SK-N-SH treated with all-trans-retinoic acid at 6 μM for 48 hours (cell line): Measurements from ENCODE around the gene DGKH.

Experiments used
- ATAC-seq: fragments of 200-7000 bp; cut with Tn5 transposase; 3 replicates; pipeline ENCODE4 v1.9.1; 2020; ENCODE audit warnings: mild to moderate bottlenecking, moderate library complexity
- ARNTL ChIP-seq: fragments of 450-650 bp; formaldehyde crosslinking; IDR thresholded peaks from 2 replicates; pipeline ENCODE4 v1.5.0; 2020; ENCODE audit warnings: low read depth, mild to moderate bottlenecking, moderate library complexity, borderline replicate concordance
- BACH2 ChIP-seq: fragments of 250-450 bp; sonication (Bioruptor Pico); IDR thresholded peaks from 2 replicates; pipeline ENCODE4 v1.9.0; 2021; ENCODE audit warnings: mild to moderate bottlenecking, borderline replicate concordance
- CSDC2 ChIP-seq: fragments of 250-450 bp; sonication (Bioruptor Pico); IDR thresholded peaks from 2 replicates; pipeline ENCODE4 v1.5.0; 2020; ENCODE audit warnings: mild to moderate bottlenecking, moderate library complexity
- ESRRG ChIP-seq: fragments of 250-450 bp; sonication (Bioruptor Pico); IDR thresholded peaks from 2 replicates; pipeline ENCODE4 v1.6.1; 2021; ENCODE audit warnings: mild to moderate bottlenecking
- GLIS3 ChIP-seq: fragments of 250-450 bp; sonication (Bioruptor Pico); IDR thresholded peaks from 2 replicates; pipeline ENCODE4 v1.5.0; 2020; ENCODE audit warnings: mild to moderate bottlenecking, moderate library complexity
- ISL1 ChIP-seq: fragments of 250-450 bp; sonication (Bioruptor Pico); IDR thresholded peaks from 2 replicates; pipeline ENCODE4 v2.1.2; 2022; ENCODE audit warnings: mild to moderate bottlenecking, moderate library complexity
- OSR1 ChIP-seq: fragments of 250-450 bp; sonication (Bioruptor Pico); IDR thresholded peaks from 2 replicates; pipeline ENCODE4 v1.8.0; 2022; ENCODE audit warnings: moderate library complexity, mild to moderate bottlenecking, inconsistent platforms
- PPARA ChIP-seq: fragments of 250-450 bp; sonication (Bioruptor Pico); IDR thresholded peaks from 2 replicates; pipeline ENCODE4 v1.5.0; 2020; ENCODE audit warnings: mild to moderate bottlenecking, borderline replicate concordance
- RARB ChIP-seq: fragments of 250-450 bp; sonication (Bioruptor Pico); IDR thresholded peaks from 2 replicates; pipeline ENCODE4 v1.8.0; 2021; ENCODE audit warnings: mild to moderate bottlenecking, moderate library complexity
- SNAI2 ChIP-seq: fragments of 250-450 bp; sonication (Bioruptor Pico); IDR thresholded peaks from 2 replicates; pipeline ENCODE4 v1.5.0; 2020; ENCODE audit warnings: mild to moderate bottlenecking, moderate library complexity
- TOX ChIP-seq: fragments of 250-450 bp; sonication (Bioruptor Pico); IDR thresholded peaks from 2 replicates; pipeline ENCODE4 v1.8.0; 2021; ENCODE audit warnings: mild to moderate bottlenecking, moderate library complexity, borderline replicate concordance
- ZC3H10 ChIP-seq: fragments of 250-450 bp; sonication (Bioruptor Pico); IDR thresholded peaks from 2 replicates; pipeline ENCODE4 v1.5.1; 2021; ENCODE audit warnings: mild to moderate bottlenecking, moderate library complexity
- ZFP3 ChIP-seq: fragments of 250-450 bp; sonication (Bioruptor Pico); IDR thresholded peaks from 2 replicates; pipeline ENCODE4 v1.5.0; 2020; ENCODE audit warnings: mild to moderate bottlenecking, moderate library complexity
- ZFP30 ChIP-seq: fragments of 450-650 bp; formaldehyde crosslinking; IDR thresholded peaks from 2 replicates; pipeline ENCODE4 v1.5.0; 2022; ENCODE audit warnings: mild to moderate bottlenecking, moderate library complexity
- ZNF70 ChIP-seq: fragments of 450-650 bp; formaldehyde crosslinking; IDR thresholded peaks from 2 replicates; pipeline ENCODE4 v1.5.0; 2020; ENCODE audit warnings: mild to moderate bottlenecking, moderate library complexity
- ZNF8 ChIP-seq: fragments of 450-650 bp; formaldehyde crosslinking; IDR thresholded peaks from 2 replicates; pipeline ENCODE4 v1.5.0; 2020; ENCODE audit warnings: mild to moderate bottlenecking, moderate library complexity
- TF ChIP-seq, protein P1 (sequence below): fragments of 250-450 bp; sonication (Bioruptor Pico); IDR thresholded peaks from 2 replicates; pipeline ENCODE4 v1.8.0; 2021; ENCODE audit warnings: low read depth, mild to moderate bottlenecking, moderate library complexity, borderline replicate concordance
- TF ChIP-seq, protein P2 (sequence below): fragments of 250-450 bp; sonication (Bioruptor Pico); IDR thresholded peaks from 2 replicates; pipeline ENCODE4 v1.5.0; 2020; ENCODE audit warnings: mild to moderate bottlenecking, moderate library complexity
- TF ChIP-seq, protein P3 (sequence below): fragments of 250-450 bp; sonication (Bioruptor Pico); IDR thresholded peaks from 2 replicates; pipeline ENCODE4 v1.8.0; 2020; ENCODE audit warnings: mild to moderate bottlenecking, moderate library complexity, borderline replicate concordance
- TF ChIP-seq, protein P4 (sequence below): fragments of 250-450 bp; sonication (Bioruptor Pico); IDR thresholded peaks from 2 replicates; pipeline ENCODE4 v1.5.1; 2020; ENCODE audit warnings: low read depth, mild to moderate bottlenecking, moderate library complexity
- TF ChIP-seq, protein P5 (sequence below): fragments of 250-450 bp; sonication (Bioruptor Pico); IDR thresholded peaks from 2 replicates; pipeline ENCODE4 v1.5.1; 2021; ENCODE audit warnings: mild to moderate bottlenecking, moderate library complexity

The DGKH gene

DNA sequence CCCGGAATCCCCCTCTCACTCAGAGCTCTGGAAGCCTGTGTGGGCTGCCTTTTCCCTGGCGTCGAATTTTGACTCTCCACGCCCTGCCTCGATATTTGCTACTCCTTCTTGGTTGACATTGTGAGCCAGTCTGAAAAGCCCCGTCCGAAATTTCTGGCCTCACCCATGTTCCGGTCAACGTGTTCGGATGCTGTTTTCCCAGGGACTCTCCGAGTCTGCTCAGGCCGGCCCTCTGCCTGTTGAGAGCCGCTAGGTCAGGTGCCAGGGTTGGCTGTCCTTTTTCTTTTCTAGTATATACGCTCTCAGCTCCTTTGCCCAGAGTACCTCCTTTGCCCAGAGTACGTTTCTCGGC is 6.8 kb upstream of the DGKH start (continued):
- TF ChIP-seq ZNF8 (CRISPR knock-in tag) (no peak), ISL1 (no peak)

DNA sequence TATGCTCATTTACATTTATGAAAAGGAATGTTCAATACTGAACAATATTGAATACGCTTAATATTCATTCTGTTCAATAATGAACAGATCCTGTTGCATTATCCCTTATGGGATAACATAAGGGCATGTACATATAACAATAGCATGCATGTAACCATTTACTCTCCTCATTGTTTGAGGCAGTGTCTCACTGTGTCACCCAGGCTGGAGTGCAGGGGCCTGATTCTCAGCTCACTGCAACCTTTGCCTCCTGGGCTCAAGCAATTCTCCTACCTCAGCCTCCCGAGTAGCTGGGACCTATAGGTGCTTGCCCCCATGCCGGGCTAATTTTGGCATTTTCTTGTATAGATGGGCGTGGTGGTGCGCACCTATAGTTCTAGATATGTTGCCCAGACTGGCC is 4.8 kb upstream of the DGKH start:
- no peak for TF ChIP-seq ZC3H10 (CRISPR knock-in tag)
- ATAC-seq, result no peak

DNA sequence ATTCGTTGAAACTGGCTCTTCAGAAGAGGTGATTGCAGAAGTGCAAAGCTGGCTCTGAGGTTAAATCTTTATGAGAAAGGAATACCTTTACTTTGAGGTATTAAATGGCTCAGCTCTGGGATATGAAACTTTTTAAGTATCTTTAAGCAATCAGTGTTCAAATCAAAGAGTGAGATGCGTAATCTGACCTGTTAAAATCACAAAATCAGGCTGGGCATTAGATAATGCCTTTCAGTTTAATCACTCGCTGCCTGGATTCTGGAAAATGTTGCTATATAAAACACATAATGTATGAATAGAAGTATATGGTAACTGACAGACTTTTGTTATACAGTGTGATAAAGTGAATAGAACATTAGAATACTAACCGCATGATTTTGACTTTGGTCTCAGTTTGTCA is 2.0 kb upstream of the DGKH start:
- ATAC-seq, result no peak
- no peak for TF ChIP-seq PPARA (CRISPR knock-in tag)
- no peak for TF ChIP-seq OSR1 (CRISPR knock-in tag)
- TF ChIP-seq, protein P1, sequence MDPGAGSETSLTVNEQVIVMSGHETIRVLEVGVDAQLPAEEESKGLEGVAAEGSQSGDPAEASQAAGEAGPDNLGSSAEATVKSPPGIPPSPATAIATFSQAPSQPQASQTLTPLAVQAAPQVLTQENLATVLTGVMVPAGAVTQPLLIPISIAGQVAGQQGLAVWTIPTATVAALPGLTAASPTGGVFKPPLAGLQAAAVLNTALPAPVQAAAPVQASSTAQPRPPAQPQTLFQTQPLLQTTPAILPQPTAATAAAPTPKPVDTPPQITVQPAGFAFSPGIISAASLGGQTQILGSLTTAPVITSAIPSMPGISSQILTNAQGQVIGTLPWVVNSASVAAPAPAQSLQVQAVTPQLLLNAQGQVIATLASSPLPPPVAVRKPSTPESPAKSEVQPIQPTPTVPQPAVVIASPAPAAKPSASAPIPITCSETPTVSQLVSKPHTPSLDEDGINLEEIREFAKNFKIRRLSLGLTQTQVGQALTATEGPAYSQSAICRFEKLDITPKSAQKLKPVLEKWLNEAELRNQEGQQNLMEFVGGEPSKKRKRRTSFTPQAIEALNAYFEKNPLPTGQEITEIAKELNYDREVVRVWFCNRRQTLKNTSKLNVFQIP (CRISPR knock-in tag), result no peak
- TF ChIP-seq, protein P2, sequence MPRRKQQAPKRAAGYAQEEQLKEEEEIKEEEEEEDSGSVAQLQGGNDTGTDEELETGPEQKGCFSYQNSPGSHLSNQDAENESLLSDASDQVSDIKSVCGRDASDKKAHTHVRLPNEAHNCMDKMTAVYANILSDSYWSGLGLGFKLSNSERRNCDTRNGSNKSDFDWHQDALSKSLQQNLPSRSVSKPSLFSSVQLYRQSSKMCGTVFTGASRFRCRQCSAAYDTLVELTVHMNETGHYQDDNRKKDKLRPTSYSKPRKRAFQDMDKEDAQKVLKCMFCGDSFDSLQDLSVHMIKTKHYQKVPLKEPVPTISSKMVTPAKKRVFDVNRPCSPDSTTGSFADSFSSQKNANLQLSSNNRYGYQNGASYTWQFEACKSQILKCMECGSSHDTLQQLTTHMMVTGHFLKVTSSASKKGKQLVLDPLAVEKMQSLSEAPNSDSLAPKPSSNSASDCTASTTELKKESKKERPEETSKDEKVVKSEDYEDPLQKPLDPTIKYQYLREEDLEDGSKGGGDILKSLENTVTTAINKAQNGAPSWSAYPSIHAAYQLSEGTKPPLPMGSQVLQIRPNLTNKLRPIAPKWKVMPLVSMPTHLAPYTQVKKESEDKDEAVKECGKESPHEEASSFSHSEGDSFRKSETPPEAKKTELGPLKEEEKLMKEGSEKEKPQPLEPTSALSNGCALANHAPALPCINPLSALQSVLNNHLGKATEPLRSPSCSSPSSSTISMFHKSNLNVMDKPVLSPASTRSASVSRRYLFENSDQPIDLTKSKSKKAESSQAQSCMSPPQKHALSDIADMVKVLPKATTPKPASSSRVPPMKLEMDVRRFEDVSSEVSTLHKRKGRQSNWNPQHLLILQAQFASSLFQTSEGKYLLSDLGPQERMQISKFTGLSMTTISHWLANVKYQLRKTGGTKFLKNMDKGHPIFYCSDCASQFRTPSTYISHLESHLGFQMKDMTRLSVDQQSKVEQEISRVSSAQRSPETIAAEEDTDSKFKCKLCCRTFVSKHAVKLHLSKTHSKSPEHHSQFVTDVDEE (CRISPR knock-in tag), result no peak
- no peak for TF ChIP-seq ZFP30 (CRISPR knock-in tag)
- TF ChIP-seq TOX (CRISPR knock-in tag), result no peak
- no peak for TF ChIP-seq CSDC2 (CRISPR knock-in tag)
- no peak for TF ChIP-seq ZNF70 (CRISPR knock-in tag)
- TF ChIP-seq ARNTL (CRISPR knock-in tag), result no peak
- no peak for TF ChIP-seq SNAI2 (CRISPR knock-in tag)
- no peak for TF ChIP-seq ZNF8 (CRISPR knock-in tag)
- no peak for TF ChIP-seq ZFP3 (CRISPR knock-in tag)
- no peak for TF ChIP-seq RARB
- TF ChIP-seq BACH2 (CRISPR knock-in tag), result no peak
- TF ChIP-seq, protein P3, sequence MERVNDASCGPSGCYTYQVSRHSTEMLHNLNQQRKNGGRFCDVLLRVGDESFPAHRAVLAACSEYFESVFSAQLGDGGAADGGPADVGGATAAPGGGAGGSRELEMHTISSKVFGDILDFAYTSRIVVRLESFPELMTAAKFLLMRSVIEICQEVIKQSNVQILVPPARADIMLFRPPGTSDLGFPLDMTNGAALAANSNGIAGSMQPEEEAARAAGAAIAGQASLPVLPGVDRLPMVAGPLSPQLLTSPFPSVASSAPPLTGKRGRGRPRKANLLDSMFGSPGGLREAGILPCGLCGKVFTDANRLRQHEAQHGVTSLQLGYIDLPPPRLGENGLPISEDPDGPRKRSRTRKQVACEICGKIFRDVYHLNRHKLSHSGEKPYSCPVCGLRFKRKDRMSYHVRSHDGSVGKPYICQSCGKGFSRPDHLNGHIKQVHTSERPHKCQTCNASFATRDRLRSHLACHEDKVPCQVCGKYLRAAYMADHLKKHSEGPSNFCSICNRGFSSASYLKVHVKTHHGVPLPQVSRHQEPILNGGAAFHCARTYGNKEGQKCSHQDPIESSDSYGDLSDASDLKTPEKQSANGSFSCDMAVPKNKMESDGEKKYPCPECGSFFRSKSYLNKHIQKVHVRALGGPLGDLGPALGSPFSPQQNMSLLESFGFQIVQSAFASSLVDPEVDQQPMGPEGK (CRISPR knock-in tag), result no peak
- TF ChIP-seq GLIS3 (CRISPR knock-in tag), result no peak

DNA sequence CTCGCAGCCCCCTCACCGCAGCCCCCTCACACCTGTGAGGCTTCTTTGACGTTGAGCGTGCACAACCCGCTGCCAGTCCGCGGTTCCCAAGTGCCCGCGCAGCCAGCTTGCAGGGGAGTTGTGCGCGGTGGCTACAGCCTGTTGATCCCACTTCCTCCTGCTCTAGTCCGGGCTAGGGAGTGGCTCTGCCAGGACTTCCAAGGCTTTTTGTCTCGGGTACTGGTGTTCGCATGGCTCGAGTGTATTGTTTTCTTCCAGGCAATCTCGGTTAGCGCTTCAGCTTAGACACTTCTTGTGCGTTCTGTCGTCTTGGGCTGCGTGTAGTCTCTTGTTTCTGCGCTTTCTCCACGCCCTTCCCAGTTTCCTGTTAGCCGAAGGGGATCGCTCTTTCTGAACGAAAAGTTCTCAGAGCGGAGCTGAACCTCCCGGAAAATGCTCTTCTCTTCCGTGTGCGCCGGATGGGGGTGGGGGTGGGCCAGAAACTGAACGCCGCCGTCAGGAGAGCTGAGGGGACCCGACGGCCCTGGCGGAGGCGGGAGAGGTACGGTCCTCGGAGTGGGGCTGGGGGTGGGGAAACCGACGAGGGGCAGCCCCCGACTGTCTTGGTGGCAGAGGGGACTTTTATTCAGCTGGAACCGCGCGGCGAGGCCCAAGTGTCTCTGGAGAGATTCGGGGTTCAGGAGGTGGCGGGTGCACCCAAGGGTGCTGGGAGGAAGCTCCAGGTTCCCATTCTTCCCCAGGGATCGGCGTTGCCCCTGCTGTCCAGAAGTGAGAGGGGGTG is 697 bp upstream of the DGKH start:
- peak; percentile 63 for ATAC-seq
- TF ChIP-seq ISL1, result no peak
- TF ChIP-seq, protein P2 (CRISPR knock-in tag), result no peak
- TF ChIP-seq, protein P3 (CRISPR knock-in tag), result no peak
- TF ChIP-seq ZNF70 (CRISPR knock-in tag), result no peak
- no peak for TF ChIP-seq RARB
- TF ChIP-seq, protein P4, sequence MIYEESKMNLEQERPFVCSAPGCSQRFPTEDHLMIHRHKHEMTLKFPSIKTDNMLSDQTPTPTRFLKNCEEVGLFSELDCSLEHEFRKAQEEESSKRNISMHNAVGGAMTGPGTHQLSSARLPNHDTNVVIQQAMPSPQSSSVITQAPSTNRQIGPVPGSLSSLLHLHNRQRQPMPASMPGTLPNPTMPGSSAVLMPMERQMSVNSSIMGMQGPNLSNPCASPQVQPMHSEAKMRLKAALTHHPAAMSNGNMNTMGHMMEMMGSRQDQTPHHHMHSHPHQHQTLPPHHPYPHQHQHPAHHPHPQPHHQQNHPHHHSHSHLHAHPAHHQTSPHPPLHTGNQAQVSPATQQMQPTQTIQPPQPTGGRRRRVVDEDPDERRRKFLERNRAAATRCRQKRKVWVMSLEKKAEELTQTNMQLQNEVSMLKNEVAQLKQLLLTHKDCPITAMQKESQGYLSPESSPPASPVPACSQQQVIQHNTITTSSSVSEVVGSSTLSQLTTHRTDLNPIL (CRISPR knock-in tag), result no peak
- no peak for TF ChIP-seq ZNF8 (CRISPR knock-in tag)
- TF ChIP-seq ESRRG (CRISPR knock-in tag), result no peak
- TF ChIP-seq, protein P5, sequence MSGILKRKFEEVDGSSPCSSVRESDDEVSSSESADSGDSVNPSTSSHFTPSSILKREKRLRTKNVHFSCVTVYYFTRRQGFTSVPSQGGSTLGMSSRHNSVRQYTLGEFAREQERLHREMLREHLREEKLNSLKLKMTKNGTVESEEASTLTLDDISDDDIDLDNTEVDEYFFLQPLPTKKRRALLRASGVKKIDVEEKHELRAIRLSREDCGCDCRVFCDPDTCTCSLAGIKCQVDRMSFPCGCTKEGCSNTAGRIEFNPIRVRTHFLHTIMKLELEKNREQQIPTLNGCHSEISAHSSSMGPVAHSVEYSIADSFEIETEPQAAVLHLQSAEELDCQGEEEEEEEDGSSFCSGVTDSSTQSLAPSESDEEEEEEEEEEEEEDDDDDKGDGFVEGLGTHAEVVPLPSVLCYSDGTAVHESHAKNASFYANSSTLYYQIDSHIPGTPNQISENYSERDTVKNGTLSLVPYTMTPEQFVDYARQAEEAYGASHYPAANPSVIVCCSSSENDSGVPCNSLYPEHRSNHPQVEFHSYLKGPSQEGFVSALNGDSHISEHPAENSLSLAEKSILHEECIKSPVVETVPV, result no peak
- TF ChIP-seq ARNTL (CRISPR knock-in tag), result no peak
- TF ChIP-seq GLIS3 (CRISPR knock-in tag), result no peak
- TF ChIP-seq OSR1 (CRISPR knock-in tag), result no peak
